Activated CD8-positive, alpha-beta memory T cell treated with anti-CD3 and anti-CD28 coated beads, Interleukin-2, amount 50 U/mL, for 24 hours (primary cell): ENCODE results near the gene GPR25.
"Not testable (repeated sequence)": the region's sequence is repeated elsewhere in the genome, so short reads cannot be mapped to it uniquely, and the experiment has no call there.

Experiments
- DNase-seq: peaks from one replicate; pipeline ENCODE4 v3.0.0-alpha.2; 2020; ENCODE audit errors: extremely low read depth

GPR25 gene

DNA sequence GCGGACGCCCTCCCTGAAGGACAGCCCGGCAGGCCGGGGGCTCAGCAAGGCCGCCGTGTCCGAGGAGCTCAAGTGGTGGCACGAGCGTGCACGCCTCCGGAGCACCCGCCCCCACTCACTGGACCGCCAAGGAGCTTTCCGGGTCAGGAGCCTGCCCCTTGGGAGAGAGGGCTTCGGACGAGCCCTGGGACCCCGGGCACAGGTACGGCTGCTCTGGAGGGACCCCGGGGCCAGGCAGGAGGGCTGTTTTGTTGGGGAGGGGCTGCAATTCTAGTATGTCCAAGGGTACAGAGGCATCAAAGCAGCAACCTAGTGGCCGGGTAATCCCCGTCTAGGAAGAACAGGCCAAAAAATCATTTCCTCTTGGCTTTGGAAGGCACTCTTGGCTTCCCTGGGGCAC lies 39.2 kb downstream of the GPR25 start:
- not testable (repeated sequence) for DNase-seq

GRCh38 chr1:200912737-200913407 lies 40.1 kb downstream of the GPR25 start:
- no peak for DNase-seq

DNA sequence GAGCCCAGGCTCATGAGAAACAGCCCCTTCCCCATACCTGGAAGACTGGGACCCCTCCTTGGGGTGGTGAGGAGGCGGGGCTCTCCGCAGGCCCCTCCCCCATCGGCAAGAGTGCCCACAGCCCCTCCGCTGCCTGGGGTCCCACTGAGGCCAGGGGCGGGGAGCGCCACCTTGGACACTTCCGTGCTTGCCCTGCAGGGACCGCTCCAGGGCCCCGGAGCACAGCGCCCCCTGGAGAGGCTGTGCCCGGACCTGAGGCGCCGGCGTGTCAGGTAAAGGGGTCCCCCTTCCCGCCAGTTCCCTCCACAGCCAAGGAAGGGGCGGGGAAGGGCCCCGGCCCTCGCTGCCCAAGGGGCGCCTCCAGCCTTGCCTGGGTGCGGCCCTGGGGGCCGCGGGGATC lies 43.4 kb downstream of the GPR25 start:
- DNase-seq = no peak

DNA sequence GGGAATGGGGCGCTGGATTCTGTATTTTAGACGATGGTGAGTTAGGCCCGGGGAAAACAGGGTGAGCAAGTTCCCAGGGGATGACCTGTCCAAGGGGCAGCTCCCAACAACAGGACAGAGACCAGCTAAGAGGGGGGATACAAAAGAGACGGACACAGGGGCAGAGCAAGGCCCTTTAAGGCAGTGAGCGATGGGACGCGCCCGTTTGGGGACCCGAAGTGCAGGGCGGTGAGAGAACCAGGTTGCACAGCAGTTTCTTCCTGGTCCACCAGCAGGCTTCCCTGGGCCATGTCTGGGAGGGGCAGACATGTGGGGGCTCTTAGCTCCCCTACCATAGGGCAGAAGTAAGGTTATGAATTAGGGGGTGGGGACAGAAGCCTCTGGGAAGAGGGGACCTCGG lies 43.9 kb downstream of the GPR25 start:
- DNase-seq = no peak

DNA sequence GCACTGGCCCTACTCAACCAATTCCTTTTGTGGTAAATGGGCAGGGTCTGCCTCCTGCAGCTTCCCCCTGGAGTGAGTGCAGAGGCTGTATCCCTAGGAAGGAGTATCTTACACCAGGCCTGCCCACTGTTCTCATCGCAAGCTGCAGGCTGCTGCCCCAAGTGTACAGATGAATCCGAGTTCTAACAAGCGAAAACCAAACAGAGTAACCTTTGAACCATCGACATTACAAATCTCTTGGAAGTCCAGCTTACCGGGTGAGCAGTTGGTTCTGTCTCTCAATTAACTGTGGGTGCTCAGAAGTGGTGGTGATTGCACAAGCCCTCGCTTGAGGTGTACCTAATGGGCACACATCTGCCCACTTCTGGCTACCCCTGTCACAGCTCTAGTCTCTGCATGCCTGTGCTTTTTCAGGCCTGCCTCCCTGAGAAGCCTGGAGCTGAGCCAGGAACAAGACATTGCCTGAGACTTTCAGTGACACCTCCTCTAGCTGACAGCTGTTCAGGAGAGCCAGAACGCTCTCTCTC lies 44.6 kb downstream of the GPR25 start:
- no peak for DNase-seq

DNA sequence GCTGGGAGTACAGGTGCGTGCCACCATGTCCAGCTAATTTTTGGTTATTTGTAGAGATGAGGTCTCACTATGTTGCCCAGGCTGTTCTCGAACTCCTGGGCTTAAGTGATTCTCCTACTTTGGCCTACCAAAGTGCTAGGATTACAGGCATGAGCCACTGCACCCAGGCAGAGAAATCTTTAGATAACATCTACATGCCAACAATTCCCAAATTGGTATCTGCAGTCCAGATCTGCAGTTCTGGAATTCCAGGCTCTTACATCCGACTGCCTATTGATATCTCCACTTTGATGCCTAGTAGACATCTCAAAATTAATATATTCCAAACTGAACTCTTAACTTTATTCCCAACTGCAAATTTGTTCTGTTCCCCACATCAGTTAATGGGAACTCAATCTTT lies 45.2 kb downstream of the GPR25 start:
- no peak for DNase-seq

DNA sequence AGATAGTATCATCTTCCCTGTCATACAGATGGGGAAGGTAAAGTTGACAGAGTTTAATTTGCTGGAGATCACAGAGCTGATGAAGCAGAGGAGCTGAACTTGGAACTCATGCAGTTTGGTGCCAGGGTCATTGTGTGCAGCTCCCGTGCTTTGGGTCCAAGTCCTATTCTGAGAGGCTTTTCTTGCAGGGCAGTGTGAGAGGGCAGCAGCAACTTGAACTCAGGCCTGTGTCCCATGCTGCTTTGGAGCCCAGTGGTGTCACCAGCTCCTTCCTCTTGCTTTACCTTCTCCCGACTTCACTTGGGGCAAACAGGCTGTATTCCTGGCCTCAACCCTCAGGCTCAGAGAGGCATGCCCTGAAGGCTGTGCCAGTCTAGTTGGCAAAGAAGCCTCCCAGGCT lies 46.6 kb downstream of the GPR25 start:
- DNase-seq = no peak

DNA sequence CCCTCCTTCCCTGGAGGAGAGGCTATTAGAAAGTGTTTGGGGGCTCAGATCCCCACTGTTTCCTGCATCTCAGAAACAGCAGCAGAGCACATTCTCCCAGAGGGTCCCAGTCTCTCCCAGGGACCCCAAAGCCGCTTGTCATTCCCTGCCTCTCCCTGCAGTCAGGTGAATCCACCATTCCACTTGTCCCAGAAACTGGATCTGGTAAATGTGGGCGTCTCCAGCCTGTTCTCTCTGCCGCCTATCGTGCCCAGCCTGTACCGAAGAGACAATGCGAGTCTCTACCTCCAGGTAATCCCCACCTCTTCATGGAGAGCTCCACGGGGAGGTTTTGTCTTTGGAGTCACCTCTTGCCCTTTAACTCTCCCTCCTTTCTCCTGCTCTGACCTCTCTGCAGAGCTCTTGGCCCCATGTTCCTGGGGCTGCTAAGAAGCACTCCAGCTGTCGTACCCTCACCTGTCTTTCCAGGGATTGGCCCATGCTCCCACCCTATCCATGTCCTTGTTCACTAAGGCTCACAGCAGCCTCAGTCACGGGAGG lies 48.9 kb downstream of the GPR25 start:
- no peak for DNase-seq

DNA sequence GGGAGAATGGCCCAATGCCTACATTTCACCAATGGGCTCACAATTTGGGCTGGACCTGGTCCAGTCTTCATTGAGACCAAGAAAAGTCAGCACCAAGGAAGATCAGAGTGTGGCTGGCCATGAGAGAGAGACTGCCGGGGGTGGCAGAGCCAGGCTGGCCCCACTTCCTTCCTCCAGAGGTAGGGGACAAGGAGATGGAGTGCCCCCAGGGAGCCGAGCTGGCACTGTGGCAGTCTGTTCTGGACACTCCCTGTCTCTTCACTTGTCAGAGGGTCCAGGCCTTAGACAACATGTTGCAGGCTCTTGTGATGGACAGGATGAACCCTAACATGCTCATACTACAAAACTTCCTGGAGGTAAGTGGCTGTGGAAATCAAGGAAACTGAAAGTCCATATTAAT lies 49.6 kb downstream of the GPR25 start:
- DNase-seq = no peak

- no peak for DNase-seq
Observed at GRCh38 chr1:200923601-200924000, 50.8 kb downstream of the GPR25 start.
